ENCODE measurements around the gene RNF141. TPM values are rescaled to one million over a fixed set of nuclear protein-coding genes. Genes with fewer than 3 reads are reported as not detected.
A peak's percentile ranks its signal among the peaks of the same experiment; 100 is the strongest.

The RNF141 gene
- 10 to 100 TPM; 10.3 to 13.9 (median 11.7) TPM for total RNA-seq
- total RNA-seq (2013) = 49.3 TPM

GRCh38 chr11:10540915-10541560 lies at the start of gene RNF141:
Gene RNF141, minus strand, starts transcription at chr11:10541187. Its CDS starts 7,029 bp downstream, at chr11:10534158.
- ATAC-seq (peak; percentile 97 to 99 (median 98)), DNase-seq (peak; percentile 95 to 98)
- H3K27ac ChIP-seq (ENCODE audit: low read length) = peak within 1 kb of the TSS; percentile 84
- TF ChIP-seq CTCF (IDR thresholded peaks at IDR 0.05) = peak; percentile 88
- peak within 1 kb of the TSS; percentile 87 to 89 for H3K27ac Mint-ChIP-seq
- H3K9me3 Mint-ChIP-seq = no peaks in the 10 kb centered on the region
- H3K4me1 ChIP-seq (ENCODE audit: control insufficient read depth, insufficient read depth, low read length) = peaks cover 14% of the 10 kb centered on the region
- no peaks in the 10 kb centered on the region for H3K36me3 ChIP-seq (ENCODE audit: control insufficient read depth, insufficient read depth, low read length)
- no peaks in the 10 kb centered on the region for H3K27me3 ChIP-seq (ENCODE audit: control insufficient read depth, insufficient read depth, low read length)
- WGBS (ENCODE audit: insufficient coverage) = 3% methylated on average over 54 of the region's 54 CpGs
- H3K4me3 ChIP-seq (ENCODE audit: low read length) = peak within 1 kb of the TSS; percentile 78
- peak within 1 kb of the TSS; percentile 92 for H3K4me3 Mint-ChIP-seq
- H3K36me3 Mint-ChIP-seq = no peaks in the 10 kb centered on the region
- H3K9me3 ChIP-seq (ENCODE audit: control insufficient read depth, insufficient read depth, low read length) = peaks cover 7% of the 10 kb centered on the region
- H3K4me1 Mint-ChIP-seq = peaks cover 18% of the 10 kb centered on the region in 2 donors
- peaks cover 2 to 7% of the 10 kb centered on the region in 2 donors for H3K27me3 Mint-ChIP-seq (ENCODE audit: low read depth in 2 of 2)
- intact Hi-C loops (cut with micrococcal nuclease) = loop anchor here (5.0 kb wide), 4 partner anchors 89 to 1084 kb away; no protein-coding TSS in a partner anchor

DNA sequence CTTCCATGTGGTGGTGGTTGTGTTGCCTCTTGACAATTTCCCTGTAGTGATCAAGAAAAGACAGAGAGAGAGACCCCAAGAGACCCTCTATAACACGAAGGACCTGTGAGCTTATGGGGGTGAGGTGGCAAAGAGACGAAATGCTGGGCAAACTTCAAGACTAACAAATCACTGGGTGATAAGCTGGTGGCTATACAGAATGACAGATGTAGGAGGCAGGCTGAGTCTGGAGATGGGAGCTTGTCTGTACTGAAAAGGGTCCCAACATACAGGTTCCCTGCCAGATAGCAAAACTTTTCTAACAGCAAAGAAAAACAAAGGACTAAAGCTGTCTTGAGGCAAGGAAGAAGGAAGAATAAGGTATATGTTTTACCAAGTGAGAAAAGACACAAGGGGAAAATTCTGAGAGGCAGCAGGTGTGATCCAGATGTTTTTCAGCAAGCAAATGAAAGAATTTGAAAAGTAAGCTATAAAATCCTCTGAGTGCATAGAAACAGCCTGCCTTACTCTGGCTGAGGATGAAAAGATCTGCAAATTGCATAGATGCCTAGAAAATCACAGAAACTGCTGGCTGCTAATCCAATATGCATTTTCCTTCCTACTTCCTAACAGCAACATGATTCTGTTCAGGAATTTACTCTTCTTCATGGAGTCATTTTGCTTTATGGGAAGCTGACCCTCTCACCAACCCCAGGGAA lies 49.4 kb upstream of the RNF141 start:
- Mint-ChIP-seq H3K9me3 (no peaks in the 10 kb centered on the region), H3K27me3 (ENCODE audit: low read depth in 2 of 2) (peaks cover 0 to 12% of the 10 kb centered on the region in 2 donors), H3K36me3 (no peaks in the 10 kb centered on the region), H3K4me1 (peaks cover 0 to 5% of the 10 kb centered on the region in 2 donors), H3K4me3 (no peak overlapping the region), H3K27ac (no peak overlapping the region)
- H3K27ac ChIP-seq (ENCODE audit: low read length) = no peak overlapping the region
- no peaks in the 10 kb centered on the region for H3K9me3 ChIP-seq (ENCODE audit: control insufficient read depth, insufficient read depth, low read length)
- H3K4me3 ChIP-seq (ENCODE audit: low read length) = no peak overlapping the region
- WGBS (ENCODE audit: insufficient coverage) = 93% methylated on average over 2 of the region's 2 CpGs
- H3K4me1 ChIP-seq (ENCODE audit: control insufficient read depth, insufficient read depth, low read length) = no peaks in the 10 kb centered on the region
- DNase-seq = no peak
- no peaks in the 10 kb centered on the region for H3K27me3 ChIP-seq (ENCODE audit: control insufficient read depth, insufficient read depth, low read length)
- no peaks in the 10 kb centered on the region for H3K36me3 ChIP-seq (ENCODE audit: control insufficient read depth, insufficient read depth, low read length)
- ATAC-seq = no peak
- intact Hi-C loops (cut with micrococcal nuclease) = no loop called here
- TF ChIP-seq CTCF (IDR thresholded peaks at IDR 0.05) = no peak

DNA sequence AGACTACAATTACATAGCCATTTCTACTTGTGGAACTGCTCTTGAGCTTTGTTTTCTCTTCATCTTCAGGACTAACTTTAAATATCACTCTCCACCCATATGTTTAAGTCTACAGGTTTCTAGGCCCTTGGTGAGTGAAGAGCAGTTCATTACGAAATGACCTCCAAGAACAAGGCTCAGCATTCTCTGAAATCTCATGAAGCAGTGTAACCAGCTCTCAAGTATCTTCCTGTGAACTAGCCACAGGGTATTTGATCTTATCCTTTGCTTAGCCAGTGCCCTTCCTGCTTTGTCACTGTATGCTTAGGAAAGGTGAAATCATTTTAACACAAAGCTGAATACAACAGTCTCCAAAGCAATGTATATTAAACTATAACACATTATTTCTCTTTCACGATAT lies 47.9 kb upstream of the RNF141 start:
- TF ChIP-seq CTCF (IDR thresholded peaks at IDR 0.05) = no peak
- no peaks in the 10 kb centered on the region for H3K36me3 ChIP-seq (ENCODE audit: control insufficient read depth, insufficient read depth, low read length)
- DNase-seq (no peak), ATAC-seq (peak in 1 of 3 donors; percentile 78)
- H3K9me3 ChIP-seq (ENCODE audit: control insufficient read depth, insufficient read depth, low read length) = no peaks in the 10 kb centered on the region
- no peak overlapping the region for H3K27ac ChIP-seq (ENCODE audit: low read length)
- H3K36me3 Mint-ChIP-seq = no peaks in the 10 kb centered on the region
- H3K27me3 ChIP-seq (ENCODE audit: control insufficient read depth, insufficient read depth, low read length) = no peaks in the 10 kb centered on the region
- intact Hi-C loops (cut with micrococcal nuclease) = no loop called here
- no peaks in the 10 kb centered on the region for H3K4me1 ChIP-seq (ENCODE audit: control insufficient read depth, insufficient read depth, low read length)
- 33% methylated on average over 1 of the region's 2 CpGs for WGBS (ENCODE audit: insufficient coverage)
- peaks cover 0 to 12% of the 10 kb centered on the region in 2 donors for H3K27me3 Mint-ChIP-seq (ENCODE audit: low read depth in 2 of 2)
- H3K27ac Mint-ChIP-seq = no peak overlapping the region
- no peaks in the 10 kb centered on the region for H3K9me3 Mint-ChIP-seq
- no peak overlapping the region for H3K4me3 ChIP-seq (ENCODE audit: low read length)
- H3K4me1 Mint-ChIP-seq = peaks cover 0 to 5% of the 10 kb centered on the region in 2 donors
- no peak overlapping the region for H3K4me3 Mint-ChIP-seq

Data from natural killer cell (primary cell).